OCI-LY1 (cell line): ENCODE data around the gene EGFL7.

Experiments
- H2AFZ ChIP-seq: fragments of 200-600 bp; sonication (generic), shearing (Covaris generic); 2 replicates; pipeline ENCODE4 v1.6.0; 2014; ENCODE audit warnings: antibody characterized with exemption, mild to moderate bottlenecking, low read length
- H3F3A ChIP-seq: fragments of 200-600 bp; sonication (generic), shearing (Covaris generic); 2 replicates; pipeline ENCODE4 v1.6.0; 2014; ENCODE audit warnings: mild to moderate bottlenecking, antibody characterized with exemption, low read length, moderate library complexity; ENCODE audit not compliant: insufficient read depth
- H3K27ac ChIP-seq: fragments of 200-600 bp; sonication (generic); 2 replicates; pipeline ENCODE4 v1.5.1; 2014; ENCODE audit warnings: low read length, mixed run types, mild to moderate bottlenecking, low read depth; ENCODE audit not compliant: poor library complexity, severe bottlenecking
- H3K27me3 ChIP-seq: fragments of 200-600 bp; sonication (generic); 2 replicates; pipeline ENCODE4 v1.6.0; 2014; ENCODE audit warnings: antibody characterized with exemption, mild to moderate bottlenecking, low read length, moderate library complexity; ENCODE audit not compliant: insufficient read depth
- H3K36me3 ChIP-seq: fragments of 200-600 bp; sonication (generic); 2 replicates; pipeline ENCODE4 v1.6.1; 2014; ENCODE audit warnings: mild to moderate bottlenecking, antibody characterized with exemption, low read length, moderate library complexity, mixed read lengths; ENCODE audit not compliant: insufficient read depth
- H3K4me1 ChIP-seq: fragments of 200-600 bp; sonication (generic); 2 replicates; pipeline ENCODE4 v1.5.1; 2014; ENCODE audit warnings: mild to moderate bottlenecking, low read length, moderate library complexity; ENCODE audit not compliant: insufficient read depth, severe bottlenecking
- H3K4me2 ChIP-seq: fragments of 200-600 bp; sonication (generic), shearing (Covaris generic); 2 replicates; pipeline ENCODE4 v1.6.1; 2014; ENCODE audit warnings: low read length
- H3K4me3 ChIP-seq: fragments of 200-600 bp; sonication (generic); 2 replicates; pipeline ENCODE4 v1.5.1; 2014; ENCODE audit warnings: low read length, low read depth, mild to moderate bottlenecking, mixed read lengths; ENCODE audit not compliant: poor library complexity, severe bottlenecking
- H3K79me2 ChIP-seq: fragments of 200-600 bp; shearing (Covaris generic); 2 replicates; pipeline ENCODE4 v1.6.1; 2016; ENCODE audit warnings: mixed run types, low read length, mixed read lengths; ENCODE audit not compliant: insufficient read depth
- H3K9ac ChIP-seq: fragments of 200-600 bp; sonication (generic), shearing (Covaris generic); 2 replicates; pipeline ENCODE4 v1.6.1; 2014; ENCODE audit warnings: mild to moderate bottlenecking, low read length, mixed read lengths
- H3K9me2 ChIP-seq: fragments of 200-600 bp; sonication (generic), shearing (Covaris generic); 2 replicates; pipeline ENCODE4 v1.6.1; 2014; ENCODE audit warnings: low read depth, mild to moderate bottlenecking, low read length, mixed read lengths
- H3K9me3 ChIP-seq: fragments of 200-600 bp; shearing (Covaris generic); 2 replicates; pipeline ENCODE4 v1.6.1; 2014; ENCODE audit warnings: low read length, mixed read lengths
- H4K20me1 ChIP-seq: fragments of 200-600 bp; sonication (generic), shearing (Covaris generic); 2 replicates; pipeline ENCODE4 v1.6.0; 2016; ENCODE audit warnings: mild to moderate bottlenecking, low read length; ENCODE audit not compliant: insufficient read depth
- CTCF ChIP-seq: fragments of 200-600 bp; sonication (generic), shearing (Covaris generic); IDR thresholded peaks from 2 replicates; pipeline ENCODE4 v1.5.1; 2017; ENCODE audit warnings: mild to moderate bottlenecking, antibody characterized with exemption, low read length, moderate library complexity, mixed read lengths
- EZH2 ChIP-seq: fragments of 200-600 bp; sonication (generic), shearing (Covaris generic); IDR thresholded peaks from 2 replicates; pipeline ENCODE4 v1.8.0; 2017; ENCODE audit warnings: borderline replicate concordance, mixed run types, mild to moderate bottlenecking, antibody characterized with exemption, low read length, moderate library complexity, mixed read lengths

Gene EGFL7

GRCh38 chr9:136683173-136683745, 20.5 kb downstream of the EGFL7 start:
- Histone ChIP-seq H4K20me1 (no peaks in the 10 kb centered on the region), H3K36me3 (no peaks in the 10 kb centered on the region), H3F3A (no peaks in the 10 kb centered on the region), H3K4me1 (peaks cover 7% of the 10 kb centered on the region), H3K4me2 (no peak overlapping the region), H3K4me3 (no peak overlapping the region), H3K79me2 (no peaks in the 10 kb centered on the region), H3K27me3 (peaks cover 21% of the 10 kb centered on the region; the same call in 1 of the 2 replicates), H3K27ac (no peak overlapping the region), H2AFZ (no peak overlapping the region), H3K9me3 (no peaks in the 10 kb centered on the region), H3K9ac (no peak overlapping the region), H3K9me2 (no peaks in the 10 kb centered on the region)
- TF ChIP-seq EZH2, result no peak

GRCh38 chr9:136683755-136684154, 21.0 kb downstream of the EGFL7 start:
- Histone ChIP-seq H3K4me1 (peaks cover 7% of the 10 kb centered on the region), H3K9ac (no peak overlapping the region), H4K20me1 (no peaks in the 10 kb centered on the region), H2AFZ (no peak overlapping the region), H3K4me2 (no peak overlapping the region), H3K9me3 (no peaks in the 10 kb centered on the region), H3K79me2 (no peaks in the 10 kb centered on the region), H3K4me3 (no peak overlapping the region), H3F3A (no peaks in the 10 kb centered on the region), H3K9me2 (no peaks in the 10 kb centered on the region), H3K27me3 (peaks cover 24% of the 10 kb centered on the region; the same call in 1 of the 2 replicates), H3K36me3 (no peaks in the 10 kb centered on the region), H3K27ac (no peak overlapping the region)
- TF ChIP-seq CTCF (no peak), EZH2 (no peak)

- Histone ChIP-seq H3K79me2 (no peaks in the 10 kb centered on the region), H3K9me3 (no peaks in the 10 kb centered on the region), H3K4me3 (no peak overlapping the region), H3K27me3 (peaks cover 24% of the 10 kb centered on the region; the same call in 1 of the 2 replicates), H4K20me1 (no peaks in the 10 kb centered on the region), H3F3A (no peaks in the 10 kb centered on the region), H3K4me1 (peaks cover 7% of the 10 kb centered on the region), H3K27ac (no peak overlapping the region), H3K4me2 (no peak overlapping the region), H3K36me3 (no peaks in the 10 kb centered on the region), H3K9me2 (no peaks in the 10 kb centered on the region), H2AFZ (no peak overlapping the region), H3K9ac (no peak overlapping the region)
- TF ChIP-seq CTCF (no peak), EZH2 (no peak)
Measured at GRCh38 chr9:136684339-136684738, 21.6 kb downstream of the EGFL7 start.

- TF ChIP-seq EZH2 (no peak), CTCF (no peak)
- no peak overlapping the region for H3K9ac ChIP-seq
- no peak overlapping the region for H3K27ac ChIP-seq
- H3F3A ChIP-seq, result no peaks in the 10 kb centered on the region
- peaks cover 7% of the 10 kb centered on the region for H3K4me1 ChIP-seq
- no peaks in the 10 kb centered on the region for H3K9me3 ChIP-seq
- H2AFZ ChIP-seq, result no peak overlapping the region
- no peak overlapping the region for H3K4me2 ChIP-seq
- no peaks in the 10 kb centered on the region for H3K36me3 ChIP-seq
- no peak overlapping the region for H3K4me3 ChIP-seq
- peaks cover 21% of the 10 kb centered on the region; the same call in 1 of the 2 replicates for H3K27me3 ChIP-seq
- H3K9me2 ChIP-seq, result no peaks in the 10 kb centered on the region
- H3K79me2 ChIP-seq, result no peaks in the 10 kb centered on the region
- no peaks in the 10 kb centered on the region for H4K20me1 ChIP-seq
Measured at GRCh38 chr9:136684799-136685198, 22.1 kb downstream of the EGFL7 start.
